RKO (cell line): ENCODE measurements around the gene SNTG2.
A peak's percentile ranks its signal among the peaks of the same experiment; 100 is the strongest.

Source experiments
- DNase-seq: peaks from one replicate; pipeline ENCODE4 v3.0.0-alpha.2; 2016; ENCODE audit warnings: low spot score

The SNTG2 gene

GRCh38 chr2:953975-954686 is 3.5 kb downstream of the SNTG2 start:
- DNase-seq: peak; percentile 61

- DNase-seq: no peak
These were observed 4.0 kb downstream of the SNTG2 start for GRCh38 chr2:954687-955000.

- no peak for DNase-seq
These were observed 5.4 kb downstream of the SNTG2 start for GRCh38 chr2:955829-956731.

- no peak for DNase-seq
These were observed 8.8 kb downstream of the SNTG2 start for GRCh38 chr2:959457-959856.

GRCh38 chr2:960061-960736 is 9.6 kb downstream of the SNTG2 start:
- no peak for DNase-seq

- DNase-seq: no peak
These were observed 11.1 kb downstream of the SNTG2 start for GRCh38 chr2:961786-962185.

GRCh38 chr2:963876-964275 is 13.2 kb downstream of the SNTG2 start:
- DNase-seq: no peak

- no peak for DNase-seq
These were observed 13.9 kb downstream of the SNTG2 start for GRCh38 chr2:964562-964961.

- DNase-seq: no peak
These were observed 15.0 kb downstream of the SNTG2 start for GRCh38 chr2:965640-966147.

- DNase-seq: no peak
These were observed 22.5 kb downstream of the SNTG2 start for GRCh38 chr2:973129-973528.

GRCh38 chr2:974054-974453 is 23.4 kb downstream of the SNTG2 start:
- DNase-seq: no peak

GRCh38 chr2:974502-974901 is 23.9 kb downstream of the SNTG2 start:
- no peak for DNase-seq

GRCh38 chr2:975095-975494 is 24.4 kb downstream of the SNTG2 start:
- no peak for DNase-seq

GRCh38 chr2:979069-979928 is 28.6 kb downstream of the SNTG2 start:
- DNase-seq: no peak

GRCh38 chr2:980176-980575 is 29.5 kb downstream of the SNTG2 start:
- DNase-seq: no peak

- DNase-seq: no peak
These were observed 30.6 kb downstream of the SNTG2 start for GRCh38 chr2:981258-981657.

- no peak for DNase-seq
These were observed 31.1 kb downstream of the SNTG2 start for GRCh38 chr2:981759-982158.

GRCh38 chr2:985317-985898 is 34.8 kb downstream of the SNTG2 start:
- DNase-seq: no peak

- DNase-seq: no peak
These were observed 37.1 kb downstream of the SNTG2 start for GRCh38 chr2:987789-988188.

GRCh38 chr2:989781-990467 is 39.3 kb downstream of the SNTG2 start:
- no peak for DNase-seq

- DNase-seq: no peak
These were observed 40.3 kb downstream of the SNTG2 start for GRCh38 chr2:990970-991369.
